Kidney (tissue), 14 donors: Measurements from ENCODE around the gene HOXC9. TPM values are rescaled to one million over a fixed set of nuclear protein-coding genes. Genes with fewer than 3 reads are reported as not detected.

Source experiments
- DNase-seq, 5 donors: peaks; one replicate each; pipeline ENCODE4 v3.0.0-alpha.2; 2013 to 2020
- FAIRE-seq: peaks from 2 replicates; lab custom pipeline; 2012; peaks lifted over from hg19 to GRCh38; lab: Jason Lieb, UNC
- H3K27ac ChIP-seq, 2 donors: one replicate each; pipeline ENCODE4 v1.7.0; 2013; ENCODE audit warnings: low read depth in 2 of 2, low read length in 2 of 2, inconsistent platforms in 1 of 2
- H3K27me3 ChIP-seq: one replicate; pipeline ENCODE4 v1.7.1; 2013; ENCODE audit warnings: low read length, inconsistent platforms; ENCODE audit not compliant: control insufficient read depth, insufficient read depth
- H3K36me3 ChIP-seq, 3 donors: one replicate each; pipeline versions ENCODE4 v1.7.0 to v1.7.1; 2013; ENCODE audit warnings: low read length in 3 of 3, control low read depth in 1 of 3, inconsistent platforms in 1 of 3; ENCODE audit not compliant: insufficient read depth in 3 of 3, control insufficient read depth in 2 of 3
- H3K4me1 ChIP-seq, 3 donors: one replicate each; pipeline versions ENCODE4 v1.7.0 to v1.7.1; 2013; ENCODE audit warnings: low read length in 3 of 3, inconsistent platforms in 1 of 3, low read depth in 1 of 3; ENCODE audit not compliant: control insufficient read depth in 2 of 3, insufficient read depth in 2 of 3
- H3K4me3 ChIP-seq, 3 donors: one replicate each; pipeline versions ENCODE4 v1.7.0 to v1.8.1; 2013; ENCODE audit warnings: low read length in 3 of 3, control low read depth in 1 of 3, inconsistent platforms in 1 of 3
- H3K9ac ChIP-seq, 3 donors: one replicate each; pipeline versions ENCODE4 v1.7.0 to v1.7.1; 2013; ENCODE audit warnings: low read length in 3 of 3, control low read depth in 1 of 3, inconsistent platforms in 1 of 3
- H3K9me3 ChIP-seq, 3 donors: one replicate each; pipeline versions ENCODE4 v1.7.0 to v1.7.1; 2013; ENCODE audit warnings: low read length in 3 of 3, control low read depth in 1 of 3, inconsistent platforms in 1 of 3; ENCODE audit not compliant: control insufficient read depth in 2 of 3, insufficient read depth in 1 of 3
- intact Hi-C: fragments of 100-400 bp; cut with DNase I; formaldehyde crosslinking; loops from one replicate; pipeline ENCODE4 v1.11.1; 2022
- polyA plus RNA-seq: library from polyadenylated mRNA; stranded (reverse); fragments of 350-450 nt; fragmentation: Illumina TruSeq; extraction: RNeasy Lipid Tissue Mini Kit (QIAGEN cat#74804); gene quantifications from one replicate; pipeline ENCODE4 v1.2.3, GENCODE V29; 2014; ENCODE audit warnings: low read depth, low replicate concordance; ENCODE audit not compliant: insufficient read depth
- total RNA-seq: library from RNA; stranded (reverse); fragmentation: NEBNext Ultra II Directional; extraction: Animal tissue kit (Norgen Biotek cat#: 25700); gene quantifications from one replicate; pipeline ENCODE4 v1.2.1, GENCODE V29; 2021
- TF ChIP-seq, protein P1 (sequence below): IDR thresholded peaks from 3 replicates; pipeline ENCODE4 v1.5.1; 2012; ENCODE audit warnings: mild to moderate bottlenecking, moderate library complexity, borderline replicate concordance; ENCODE audit not compliant: insufficient read depth; ENCODE audit errors: extremely low read depth
- donor health status: control.
- donor health status: control.
- donor health status: control.
- donor health status: control.
- donor health status: control.
- donor health status: DM: yes; HTN: yes; CAD: no.
- donor health status: Normal renal cell carcinoma (clear cell type).

HOXC9 gene
- total and polyA plus RNA-seq, 2 donors from 2014 or later, result 11.7 to 16.5 TPM

- Histone ChIP-seq H3K36me3 (peaks cover 0 to 2% (median 0%) of the 10 kb centered on the region in 3 donors), H3K27ac (no peak overlapping the region), H3K9ac (peak overlapping the region in 1 of 3 donors; percentile 4), H3K4me1 (peaks cover 5 to 40% (median 25%) of the 10 kb centered on the region in 3 donors), H3K4me3 (no peak overlapping the region), H3K9me3 (no peaks in the 10 kb centered on the region), H3K27me3 (no peaks in the 10 kb centered on the region)
- TF ChIP-seq, protein P1, sequence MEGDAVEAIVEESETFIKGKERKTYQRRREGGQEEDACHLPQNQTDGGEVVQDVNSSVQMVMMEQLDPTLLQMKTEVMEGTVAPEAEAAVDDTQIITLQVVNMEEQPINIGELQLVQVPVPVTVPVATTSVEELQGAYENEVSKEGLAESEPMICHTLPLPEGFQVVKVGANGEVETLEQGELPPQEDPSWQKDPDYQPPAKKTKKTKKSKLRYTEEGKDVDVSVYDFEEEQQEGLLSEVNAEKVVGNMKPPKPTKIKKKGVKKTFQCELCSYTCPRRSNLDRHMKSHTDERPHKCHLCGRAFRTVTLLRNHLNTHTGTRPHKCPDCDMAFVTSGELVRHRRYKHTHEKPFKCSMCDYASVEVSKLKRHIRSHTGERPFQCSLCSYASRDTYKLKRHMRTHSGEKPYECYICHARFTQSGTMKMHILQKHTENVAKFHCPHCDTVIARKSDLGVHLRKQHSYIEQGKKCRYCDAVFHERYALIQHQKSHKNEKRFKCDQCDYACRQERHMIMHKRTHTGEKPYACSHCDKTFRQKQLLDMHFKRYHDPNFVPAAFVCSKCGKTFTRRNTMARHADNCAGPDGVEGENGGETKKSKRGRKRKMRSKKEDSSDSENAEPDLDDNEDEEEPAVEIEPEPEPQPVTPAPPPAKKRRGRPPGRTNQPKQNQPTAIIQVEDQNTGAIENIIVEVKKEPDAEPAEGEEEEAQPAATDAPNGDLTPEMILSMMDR, result no peak
- FAIRE-seq (no peak), DNase-seq (peak in 1 of 5 donors; percentile 62)
- intact Hi-C loops, result loop anchor here (10.0 kb wide), 1 partner anchor 100 kb away; no protein-coding TSS in a partner anchor
Observed at GRCh38 chr12:54034785-54035310, 34.9 kb downstream of the HOXC9 start.

GRCh38 chr12:54035568-54036264 lies 35.8 kb downstream of the HOXC9 start:
- H3K36me3 ChIP-seq, result no peaks in the 10 kb centered on the region
- DNase-seq, result peak in 4 of 5 donors; percentile 68 to 87 (median 78)
- FAIRE-seq, result no peak
- peak overlapping the region; percentile 9 to 11 for H3K27ac ChIP-seq
- H3K4me1 ChIP-seq, result peaks cover 5 to 45% (median 31%) of the 10 kb centered on the region in 3 donors
- TF ChIP-seq, protein P1, result no peak
- peak overlapping the region in 1 of 3 donors; percentile 47 for H3K9ac ChIP-seq
- H3K4me3 ChIP-seq, result no peak overlapping the region
- H3K9me3 ChIP-seq, result no peaks in the 10 kb centered on the region
- intact Hi-C loops, result loop anchor here (10.0 kb wide), 1 partner anchor 99 kb away; no protein-coding TSS in a partner anchor
- no peaks in the 10 kb centered on the region for H3K27me3 ChIP-seq

DNA sequence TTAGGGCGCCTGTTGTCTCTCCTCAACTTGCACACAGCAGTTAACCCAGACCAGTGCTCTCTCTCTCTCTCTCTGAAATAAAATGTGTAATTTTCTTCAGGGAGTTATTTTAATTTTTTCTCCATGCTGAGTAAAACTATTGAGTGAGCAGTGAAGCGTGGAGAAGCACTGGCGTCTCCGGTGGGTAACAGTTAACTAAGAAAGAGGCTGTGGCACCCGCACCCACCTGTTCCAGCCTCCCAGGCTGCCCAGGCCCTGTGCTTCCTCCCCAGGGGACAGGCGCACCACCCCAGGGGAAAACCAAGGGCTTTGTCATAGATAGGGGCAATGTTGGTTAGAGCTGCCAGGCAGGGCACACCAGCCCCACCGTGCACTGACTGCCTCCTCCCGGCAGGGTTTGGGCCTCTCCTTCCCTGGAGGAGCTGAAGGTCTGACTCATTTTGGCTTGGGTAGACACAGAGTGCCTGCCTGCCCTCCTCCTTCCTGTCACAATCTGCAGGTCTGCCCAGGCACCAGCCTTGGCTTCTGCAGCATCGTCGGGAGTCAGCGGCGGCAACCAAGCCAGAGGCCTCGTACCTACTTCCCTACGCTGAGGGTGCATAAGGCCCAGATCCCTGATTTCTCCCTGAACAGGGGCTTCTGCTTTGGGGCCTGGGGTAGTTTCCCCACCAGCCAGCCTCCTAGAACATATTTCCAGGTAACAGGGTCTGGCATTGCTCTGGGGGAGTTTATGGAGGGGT lies 36.8 kb downstream of the HOXC9 start:
- Histone ChIP-seq H3K4me3 (no peak overlapping the region), H3K9me3 (no peaks in the 10 kb centered on the region), H3K9ac (no peak overlapping the region), H3K27ac (peak overlapping the region; percentile 14 to 16), H3K4me1 (peaks cover 5 to 45% (median 35%) of the 10 kb centered on the region in 3 donors), H3K27me3 (no peaks in the 10 kb centered on the region), H3K36me3 (no peaks in the 10 kb centered on the region)
- FAIRE-seq (no peak), DNase-seq (peak in 4 of 5 donors; percentile 40 to 87 (median 60))
- intact Hi-C loops, result loop anchor here (10.0 kb wide), 1 partner anchor 98 kb away; no protein-coding TSS in a partner anchor
- TF ChIP-seq, protein P1, result no peak
